Vagina (tissue), 2 donors: Measurements from ENCODE around the gene CCNQ.

ENCODE experiments used
- CTCF ChIP-seq, 3 experiments: fragments of 450-650 bp in 2 of 3; fragments of 200-600 bp in 1 of 3; sonication (generic) in 1 of 3; IDR thresholded peaks; one replicate each; pipeline ENCODE4 v1.5.1; 2017 to 2019; ENCODE audit warnings: antibody characterized with exemption in 3 of 3, mild to moderate bottlenecking in 2 of 3, moderate library complexity in 2 of 3
- POLR2A ChIP-seq, 2 donors: fragments of 450-650 bp; IDR thresholded peaks; one replicate each; pipeline ENCODE4 v1.6.1; 2017; ENCODE audit warnings: antibody characterized with exemption in 2 of 2, mild to moderate bottlenecking in 2 of 2, moderate library complexity in 2 of 2
- POLR2AphosphoS5 ChIP-seq, 2 donors: sonication (generic); formaldehyde crosslinking; IDR thresholded peaks; one replicate each; pipeline ENCODE4 v1.9.0; 2017; ENCODE audit warnings: antibody characterized with exemption in 2 of 2, mild to moderate bottlenecking in 2 of 2, low read depth in 1 of 2; ENCODE audit not compliant: insufficient read depth in 1 of 2

GRCh38 chrX:153546386-153546785 lies 52.6 kb downstream of the CCNQ start:
- TF ChIP-seq CTCF (IDR thresholded peaks at IDR 0.05) = no peak
- no peak for TF ChIP-seq POLR2AphosphoS5 (IDR thresholded peaks at IDR 0.05; ENCODE audit: insufficient read depth in 1 of 2, low read depth in 1 of 2)
- no peak for TF ChIP-seq POLR2A (IDR thresholded peaks at IDR 0.05)
